ENCODE results near the gene MYO1E. TPM values are rescaled to one million over a fixed set of nuclear protein-coding genes. Genes with fewer than 3 reads are reported as not detected.

Gene MYO1E
- total and polyA plus RNA-seq, 2 of the 4 experiments (the other 2 are of a cell fraction), result 13.4 to 37.3 TPM

GRCh38 chr15:59289574-59289973 lies 83.1 kb downstream of the MYO1E start:
- Histone ChIP-seq H2AK9ac (replicated peaks; ENCODE audit: low read depth, low read length, poor library complexity) (no peak overlapping the region), H3K18ac (ENCODE audit: low read depth, low read length) (no peak overlapping the region), H3K36me3 (ENCODE audit: control insufficient read depth, insufficient read depth, low read length) (no peaks in the 10 kb centered on the region), H3K56ac (ENCODE audit: extremely low read depth, insufficient read depth, low read length) (no peak overlapping the region), H4K91ac (ENCODE audit: insufficient read depth, low read depth, low read length) (no peak overlapping the region), H3K27ac (ENCODE audit: insufficient read depth, low read length) (no peak overlapping the region), H2AFZ (replicated peaks; ENCODE audit: low read length, poor library complexity) (no peak overlapping the region), H3K9me3 (ENCODE audit: control insufficient read depth, insufficient read depth, low read length) (no peaks in the 10 kb centered on the region), H3K4me2 (ENCODE audit: low read depth, low read length) (peak overlapping the region; percentile 31; the same call in 1 of the 2 replicates), H2BK120ac (ENCODE audit: low read depth, low read length) (no peak overlapping the region), H4K8ac (ENCODE audit: low read depth in 2 of 2, low read length in 2 of 2) (no peak overlapping the region), H2BK20ac (ENCODE audit: low read depth, low read length) (no peak overlapping the region), H3K79me1 (ENCODE audit: low read depth in 1 of 2, low read length in 2 of 2) (peaks cover 31 to 61% of the 10 kb centered on the region in 2 experiments), H3K23ac (ENCODE audit: low read depth, low read length) (no peak overlapping the region), H3K4ac (ENCODE audit: low read depth, low read length) (no peak overlapping the region), H2BK15ac (ENCODE audit: low read depth, low read length) (no peak overlapping the region), H2AK5ac (ENCODE audit: low read depth, low read length) (no peak overlapping the region), H3K27me3 (ENCODE audit: control insufficient read depth, insufficient read depth, low read length) (no peaks in the 10 kb centered on the region), H3K9me1 (ENCODE audit: insufficient read depth, low read length) (peaks cover 13% of the 10 kb centered on the region), H3K14ac (replicated peaks; ENCODE audit: low read depth, low read length) (no peak overlapping the region; the same call in 1 of the 2 replicates), H3K4me3 (ENCODE audit: insufficient read depth, low read depth, low read length) (no peak overlapping the region), H4K20me1 (ENCODE audit: insufficient read depth, low read length) (peaks cover 1% of the 10 kb centered on the region), H2BK5ac (ENCODE audit: low read depth, low read length, poor library complexity, severe bottlenecking) (no peak overlapping the region), H3K4me1 (ENCODE audit: control insufficient read depth, insufficient read depth, low read length) (peaks cover 7% of the 10 kb centered on the region), H4K5ac (ENCODE audit: low read depth, low read length) (no peak overlapping the region), H3K9ac (ENCODE audit: low read depth, low read length) (no peak overlapping the region)
- DNase-seq (no peak), ATAC-seq (ENCODE audit: low read depth) (no peak)
- dilution Hi-C loops (cut with HindIII; ENCODE audit: low sequenced_read_pairs, unreplicated experiment), result no loop called here
- no TSS peak for BruUV-seq (replicated peaks)
- intact Hi-C loops (cut with micrococcal nuclease), result no loop called here
- no peak for TF ChIP-seq FOS (IDR thresholded peaks at IDR 0.05; ENCODE audit: low read depth, low read length)
- no peak for TF ChIP-seq MAZ (IDR thresholded peaks at IDR 0.05; ENCODE audit: borderline replicate concordance, low read depth, low read length)
- no peak for TF ChIP-seq CEBPB (IDR thresholded peaks at IDR 0.05; ENCODE audit: low read depth, low read length)
- no peak for TF ChIP-seq NFE2L2 (IDR thresholded peaks at IDR 0.05; ENCODE audit: low read depth, low read length)
- TF ChIP-seq MAFK (IDR thresholded peaks at IDR 0.05; ENCODE audit: low read depth, low read length), result no peak
- no peak for TF ChIP-seq ELK1 (IDR thresholded peaks at IDR 0.05; ENCODE audit: borderline replicate concordance, low read depth, low read length)
- TF ChIP-seq RCOR1 (IDR thresholded peaks at IDR 0.05; ENCODE audit: insufficient replicate concordance, low read length), result no peak
- no peak for TF ChIP-seq RAD21 (IDR thresholded peaks at IDR 0.05; ENCODE audit: low read length)
- no peak for TF ChIP-seq POLR2A (IDR thresholded peaks at IDR 0.05; ENCODE audit: low read depth, low read length)
- no peak for TF ChIP-seq CTCF (conservative IDR thresholded peaks at IDR 0.05; ENCODE audit: low read depth, low read length)
- TF ChIP-seq RFX5 (IDR thresholded peaks at IDR 0.05; ENCODE audit: low read depth, low read length), result no peak
- TF ChIP-seq MXI1 (IDR thresholded peaks at IDR 0.05; ENCODE audit: borderline replicate concordance, low read depth, low read length), result no peak
- TF ChIP-seq CHD1 (IDR thresholded peaks at IDR 0.05; ENCODE audit: low read depth, low read length), result no peak
- TF ChIP-seq BHLHE40 (IDR thresholded peaks at IDR 0.05; ENCODE audit: low read depth, low read length), result no peak
- POLR2A ChIA-PET (ENCODE audit: unreplicated experiment), result no interaction called here
- in situ Hi-C loops (cut with MboI; ENCODE audit: low sequenced_read_pairs), result no loop called here
- CTCF ChIA-PET, result no interaction called here

All from IMR-90 (cell line).